HEK293 (cell line): ENCODE measurements around the gene GNB5.

Source experiments
- CTCF ChIA-PET: fragments of 350-600 bp; formaldehyde crosslinking; extraction: SDS; loops from one replicate; lab custom pipeline; 2021; ENCODE audit warnings: antibody characterized with exemption; lab: Yijun Ruan, JAX
- POLR2A ChIA-PET: fragments of 300-600 bp; formaldehyde crosslinking; extraction: SDS; loops from one replicate; lab custom pipeline; 2020; ENCODE audit warnings: antibody characterized with exemption, inconsistent platforms; lab: Yijun Ruan, JAX
- H3K27ac ChIP-seq: fragments of 200-500 bp; sonication (Bioruptor generic); 2 replicates; pipeline ENCODE4 v1.5.1; 2014; ENCODE audit warnings: low read depth, low read length, control low read depth, inconsistent platforms; ENCODE audit errors: extremely low read depth
- H3K36me3 ChIP-seq, 2 experiments: fragments of 200-500 bp in 1 of 2; sonication (Bioruptor generic) in 1 of 2; 1 replicate in 1 of 2; 2 replicates in 1 of 2; pipeline ENCODE4 v1.5.1; 2014 to 2017; ENCODE audit warnings: inconsistent platforms in 2 of 2, low read length in 2 of 2; ENCODE audit not compliant: control insufficient read depth in 2 of 2, insufficient read depth in 1 of 2
- H3K4me1 ChIP-seq: fragments of 200-500 bp; sonication (Bioruptor generic); 2 replicates; pipeline ENCODE4 v1.5.1; 2014; ENCODE audit warnings: mild to moderate bottlenecking, low read length, inconsistent platforms; ENCODE audit not compliant: control insufficient read depth, insufficient read depth
- H3K4me3 ChIP-seq: 2 replicates; pipeline ENCODE4 v1.5.1; 2011; ENCODE audit warnings: low read depth, mild to moderate bottlenecking, control low read depth, low read length, moderate library complexity
- H3K9me3 ChIP-seq: fragments of 200-500 bp; sonication (Bioruptor generic); 2 replicates; pipeline ENCODE4 v1.5.1; 2014; ENCODE audit warnings: low read depth, low read length, inconsistent platforms; ENCODE audit not compliant: control insufficient read depth, insufficient read depth
- GLI2 ChIP-seq: fragments of 450-650 bp; formaldehyde crosslinking; IDR thresholded peaks from 2 replicates; pipeline ENCODE4; 2017; ENCODE audit warnings: missing biosample characterization, missing genetic modification characterization, low read depth, borderline replicate concordance
- SCRT2 ChIP-seq: fragments of 450-650 bp; formaldehyde crosslinking; IDR thresholded peaks from 2 replicates; pipeline ENCODE4 v1.5.1; 2016; ENCODE audit warnings: missing biosample characterization, missing genetic modification characterization
- ZNF146 ChIP-seq: fragments of 450-650 bp; formaldehyde crosslinking; IDR thresholded peaks from 2 replicates; pipeline ENCODE4 v1.5.1; 2016; ENCODE audit warnings: missing biosample characterization, missing genetic modification characterization
- ZNF19 ChIP-seq: fragments of 450-650 bp; formaldehyde crosslinking; IDR thresholded peaks from 2 replicates; pipeline ENCODE4; 2016; ENCODE audit warnings: missing biosample characterization, missing genetic modification characterization, low read depth
- ZNF366 ChIP-seq: fragments of 450-650 bp; formaldehyde crosslinking; conservative IDR thresholded peaks from 2 replicates; pipeline ENCODE4 v1.5.1; 2016; ENCODE audit warnings: missing biosample characterization, missing genetic modification characterization
- ZNF544 ChIP-seq: fragments of 450-650 bp; formaldehyde crosslinking; IDR thresholded peaks from 2 replicates; pipeline ENCODE4 v1.5.0; 2017; ENCODE audit warnings: missing biosample characterization, missing genetic modification characterization
- ZNF571 ChIP-seq: fragments of 450-650 bp; formaldehyde crosslinking; IDR thresholded peaks from 2 replicates; pipeline ENCODE4 v1.5.0; 2017; ENCODE audit warnings: missing biosample characterization, missing genetic modification characterization
- ZNF624 ChIP-seq: fragments of 450-650 bp; formaldehyde crosslinking; IDR thresholded peaks from 2 replicates; pipeline ENCODE4 v1.5.1; 2017; ENCODE audit warnings: missing biosample characterization, missing genetic modification characterization
- ZXDB ChIP-seq: fragments of 450-650 bp; formaldehyde crosslinking; IDR thresholded peaks from 2 replicates; pipeline ENCODE4 v1.5.1; 2016; ENCODE audit warnings: missing biosample characterization, missing genetic modification characterization
- TF ChIP-seq, protein P1 (sequence below): fragments of 450-650 bp; formaldehyde crosslinking; IDR thresholded peaks from 2 replicates; pipeline ENCODE4; 2016; ENCODE audit warnings: missing biosample characterization, missing genetic modification characterization
- TF ChIP-seq, protein P2 (sequence below): fragments of 450-650 bp; formaldehyde crosslinking; IDR thresholded peaks from 2 replicates; pipeline ENCODE4 v1.5.1; 2017; ENCODE audit warnings: missing biosample characterization, missing genetic modification characterization
- TF ChIP-seq, protein P3 (sequence below): fragments of 450-650 bp; formaldehyde crosslinking; IDR thresholded peaks from 2 replicates; pipeline ENCODE4 v1.5.1; 2016; ENCODE audit warnings: missing biosample characterization, missing genetic modification characterization, borderline replicate concordance
- TF ChIP-seq, protein P4 (sequence below): fragments of 450-650 bp; formaldehyde crosslinking; IDR thresholded peaks from 2 replicates; pipeline ENCODE4 v1.5.1; 2016; ENCODE audit warnings: missing biosample characterization, missing genetic modification characterization, low read depth
- TF ChIP-seq, protein P5 (sequence below): fragments of 450-650 bp; formaldehyde crosslinking; IDR thresholded peaks from 2 replicates; pipeline ENCODE4 v1.5.1; 2016; ENCODE audit warnings: missing biosample characterization, missing genetic modification characterization, low read depth
- TF ChIP-seq, protein P6 (sequence below): fragments of 450-650 bp; formaldehyde crosslinking; IDR thresholded peaks from 2 replicates; pipeline ENCODE4 v1.5.1; 2016; ENCODE audit warnings: missing biosample characterization, missing genetic modification characterization
- TF ChIP-seq, protein P7 (sequence below): fragments of 450-650 bp; formaldehyde crosslinking; IDR thresholded peaks from 2 replicates; pipeline ENCODE4 v1.5.1; 2016; ENCODE audit warnings: missing biosample characterization, missing genetic modification characterization

The GNB5 gene

DNA sequence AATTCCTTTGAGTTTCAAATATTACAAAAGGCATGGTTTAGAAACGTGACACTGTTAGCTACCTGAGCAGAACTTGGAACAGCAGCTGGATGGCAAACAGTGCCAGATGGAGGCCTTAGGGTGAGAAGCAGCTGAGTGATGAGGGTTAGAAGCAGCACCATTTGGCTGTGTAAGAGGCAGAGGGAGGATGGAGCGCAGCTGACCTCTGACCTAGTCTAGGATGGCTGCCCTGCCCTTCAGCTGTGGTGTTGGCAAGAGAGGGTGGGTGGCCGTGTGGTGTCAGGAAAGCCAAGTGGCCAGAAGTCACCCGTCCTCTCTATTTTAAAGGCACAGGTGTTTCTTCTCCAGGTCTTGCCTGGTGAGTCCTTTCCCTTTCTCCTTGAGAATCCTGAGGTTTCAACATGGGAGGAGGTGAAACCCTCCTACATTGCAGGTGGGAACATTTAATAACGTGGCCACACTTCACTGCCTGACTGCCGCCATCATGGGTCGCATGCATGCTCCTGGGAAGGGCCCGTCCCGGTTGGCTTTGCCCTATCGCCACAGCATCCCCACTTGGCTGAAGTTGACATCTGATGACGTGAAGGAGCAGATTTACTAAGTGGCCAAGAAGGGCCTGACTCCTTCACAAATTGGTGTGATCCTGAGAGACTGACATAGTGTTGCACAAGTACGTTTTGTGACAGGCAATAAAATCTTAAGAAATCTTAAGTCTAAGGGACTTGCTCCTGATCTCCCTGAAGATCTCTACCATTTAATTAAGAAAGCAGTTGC lies 96.2 kb downstream of the GNB5 start:
- ChIA-PET POLR2A (no interaction called here), CTCF (no interaction called here)
- H3K27ac ChIP-seq: no peak overlapping the region
- H3K4me3 ChIP-seq: no peak overlapping the region
- H3K9me3 ChIP-seq: no peaks in the 10 kb centered on the region
- no peaks in the 10 kb centered on the region; the same call in 1 of the 2 replicates for H3K4me1 ChIP-seq
- TF ChIP-seq, protein P1, sequence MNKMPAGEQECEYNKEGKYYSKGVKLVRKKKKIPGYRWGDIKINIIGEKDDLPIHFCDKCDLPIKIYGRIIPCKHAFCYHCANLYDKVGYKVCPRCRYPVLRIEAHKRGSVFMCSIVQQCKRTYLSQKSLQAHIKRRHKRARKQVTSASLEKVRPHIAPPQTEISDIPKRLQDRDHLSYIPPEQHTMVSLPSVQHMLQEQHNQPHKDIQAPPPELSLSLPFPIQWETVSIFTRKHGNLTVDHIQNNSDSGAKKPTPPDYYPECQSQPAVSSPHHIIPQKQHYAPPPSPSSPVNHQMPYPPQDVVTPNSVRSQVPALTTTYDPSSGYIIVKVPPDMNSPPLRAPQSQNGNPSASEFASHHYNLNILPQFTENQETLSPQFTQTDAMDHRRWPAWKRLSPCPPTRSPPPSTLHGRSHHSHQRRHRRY (tag by site-specific recombination): no peak
- TF ChIP-seq, protein P2, sequence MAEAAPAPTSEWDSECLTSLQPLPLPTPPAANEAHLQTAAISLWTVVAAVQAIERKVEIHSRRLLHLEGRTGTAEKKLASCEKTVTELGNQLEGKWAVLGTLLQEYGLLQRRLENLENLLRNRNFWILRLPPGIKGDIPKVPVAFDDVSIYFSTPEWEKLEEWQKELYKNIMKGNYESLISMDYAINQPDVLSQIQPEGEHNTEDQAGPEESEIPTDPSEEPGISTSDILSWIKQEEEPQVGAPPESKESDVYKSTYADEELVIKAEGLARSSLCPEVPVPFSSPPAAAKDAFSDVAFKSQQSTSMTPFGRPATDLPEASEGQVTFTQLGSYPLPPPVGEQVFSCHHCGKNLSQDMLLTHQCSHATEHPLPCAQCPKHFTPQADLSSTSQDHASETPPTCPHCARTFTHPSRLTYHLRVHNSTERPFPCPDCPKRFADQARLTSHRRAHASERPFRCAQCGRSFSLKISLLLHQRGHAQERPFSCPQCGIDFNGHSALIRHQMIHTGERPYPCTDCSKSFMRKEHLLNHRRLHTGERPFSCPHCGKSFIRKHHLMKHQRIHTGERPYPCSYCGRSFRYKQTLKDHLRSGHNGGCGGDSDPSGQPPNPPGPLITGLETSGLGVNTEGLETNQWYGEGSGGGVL: no peak
- TF ChIP-seq ZNF19 (no peak), ZXDB (tag by site-specific recombination) (no peak), ZNF571 (tag by site-specific recombination) (no peak), ZNF146 (tag by site-specific recombination) (no peak), ZNF624 (no peak), GLI2 (tag by site-specific recombination) (no peak), SCRT2 (tag by site-specific recombination) (no peak), ZNF544 (tag by site-specific recombination) (no peak), ZNF366 (no peak)
- TF ChIP-seq, protein P3, sequence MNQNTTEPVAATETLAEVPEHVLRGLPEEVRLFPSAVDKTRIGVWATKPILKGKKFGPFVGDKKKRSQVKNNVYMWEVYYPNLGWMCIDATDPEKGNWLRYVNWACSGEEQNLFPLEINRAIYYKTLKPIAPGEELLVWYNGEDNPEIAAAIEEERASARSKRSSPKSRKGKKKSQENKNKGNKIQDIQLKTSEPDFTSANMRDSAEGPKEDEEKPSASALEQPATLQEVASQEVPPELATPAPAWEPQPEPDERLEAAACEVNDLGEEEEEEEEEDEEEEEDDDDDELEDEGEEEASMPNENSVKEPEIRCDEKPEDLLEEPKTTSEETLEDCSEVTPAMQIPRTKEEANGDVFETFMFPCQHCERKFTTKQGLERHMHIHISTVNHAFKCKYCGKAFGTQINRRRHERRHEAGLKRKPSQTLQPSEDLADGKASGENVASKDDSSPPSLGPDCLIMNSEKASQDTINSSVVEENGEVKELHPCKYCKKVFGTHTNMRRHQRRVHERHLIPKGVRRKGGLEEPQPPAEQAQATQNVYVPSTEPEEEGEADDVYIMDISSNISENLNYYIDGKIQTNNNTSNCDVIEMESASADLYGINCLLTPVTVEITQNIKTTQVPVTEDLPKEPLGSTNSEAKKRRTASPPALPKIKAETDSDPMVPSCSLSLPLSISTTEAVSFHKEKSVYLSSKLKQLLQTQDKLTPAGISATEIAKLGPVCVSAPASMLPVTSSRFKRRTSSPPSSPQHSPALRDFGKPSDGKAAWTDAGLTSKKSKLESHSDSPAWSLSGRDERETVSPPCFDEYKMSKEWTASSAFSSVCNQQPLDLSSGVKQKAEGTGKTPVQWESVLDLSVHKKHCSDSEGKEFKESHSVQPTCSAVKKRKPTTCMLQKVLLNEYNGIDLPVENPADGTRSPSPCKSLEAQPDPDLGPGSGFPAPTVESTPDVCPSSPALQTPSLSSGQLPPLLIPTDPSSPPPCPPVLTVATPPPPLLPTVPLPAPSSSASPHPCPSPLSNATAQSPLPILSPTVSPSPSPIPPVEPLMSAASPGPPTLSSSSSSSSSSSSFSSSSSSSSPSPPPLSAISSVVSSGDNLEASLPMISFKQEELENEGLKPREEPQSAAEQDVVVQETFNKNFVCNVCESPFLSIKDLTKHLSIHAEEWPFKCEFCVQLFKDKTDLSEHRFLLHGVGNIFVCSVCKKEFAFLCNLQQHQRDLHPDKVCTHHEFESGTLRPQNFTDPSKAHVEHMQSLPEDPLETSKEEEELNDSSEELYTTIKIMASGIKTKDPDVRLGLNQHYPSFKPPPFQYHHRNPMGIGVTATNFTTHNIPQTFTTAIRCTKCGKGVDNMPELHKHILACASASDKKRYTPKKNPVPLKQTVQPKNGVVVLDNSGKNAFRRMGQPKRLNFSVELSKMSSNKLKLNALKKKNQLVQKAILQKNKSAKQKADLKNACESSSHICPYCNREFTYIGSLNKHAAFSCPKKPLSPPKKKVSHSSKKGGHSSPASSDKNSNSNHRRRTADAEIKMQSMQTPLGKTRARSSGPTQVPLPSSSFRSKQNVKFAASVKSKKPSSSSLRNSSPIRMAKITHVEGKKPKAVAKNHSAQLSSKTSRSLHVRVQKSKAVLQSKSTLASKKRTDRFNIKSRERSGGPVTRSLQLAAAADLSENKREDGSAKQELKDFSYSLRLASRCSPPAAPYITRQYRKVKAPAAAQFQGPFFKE: no peak
- TF ChIP-seq, protein P4, sequence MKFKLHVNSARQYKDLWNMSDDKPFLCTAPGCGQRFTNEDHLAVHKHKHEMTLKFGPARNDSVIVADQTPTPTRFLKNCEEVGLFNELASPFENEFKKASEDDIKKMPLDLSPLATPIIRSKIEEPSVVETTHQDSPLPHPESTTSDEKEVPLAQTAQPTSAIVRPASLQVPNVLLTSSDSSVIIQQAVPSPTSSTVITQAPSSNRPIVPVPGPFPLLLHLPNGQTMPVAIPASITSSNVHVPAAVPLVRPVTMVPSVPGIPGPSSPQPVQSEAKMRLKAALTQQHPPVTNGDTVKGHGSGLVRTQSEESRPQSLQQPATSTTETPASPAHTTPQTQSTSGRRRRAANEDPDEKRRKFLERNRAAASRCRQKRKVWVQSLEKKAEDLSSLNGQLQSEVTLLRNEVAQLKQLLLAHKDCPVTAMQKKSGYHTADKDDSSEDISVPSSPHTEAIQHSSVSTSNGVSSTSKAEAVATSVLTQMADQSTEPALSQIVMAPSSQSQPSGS (tag by site-specific recombination): no peak
- TF ChIP-seq, protein P5, sequence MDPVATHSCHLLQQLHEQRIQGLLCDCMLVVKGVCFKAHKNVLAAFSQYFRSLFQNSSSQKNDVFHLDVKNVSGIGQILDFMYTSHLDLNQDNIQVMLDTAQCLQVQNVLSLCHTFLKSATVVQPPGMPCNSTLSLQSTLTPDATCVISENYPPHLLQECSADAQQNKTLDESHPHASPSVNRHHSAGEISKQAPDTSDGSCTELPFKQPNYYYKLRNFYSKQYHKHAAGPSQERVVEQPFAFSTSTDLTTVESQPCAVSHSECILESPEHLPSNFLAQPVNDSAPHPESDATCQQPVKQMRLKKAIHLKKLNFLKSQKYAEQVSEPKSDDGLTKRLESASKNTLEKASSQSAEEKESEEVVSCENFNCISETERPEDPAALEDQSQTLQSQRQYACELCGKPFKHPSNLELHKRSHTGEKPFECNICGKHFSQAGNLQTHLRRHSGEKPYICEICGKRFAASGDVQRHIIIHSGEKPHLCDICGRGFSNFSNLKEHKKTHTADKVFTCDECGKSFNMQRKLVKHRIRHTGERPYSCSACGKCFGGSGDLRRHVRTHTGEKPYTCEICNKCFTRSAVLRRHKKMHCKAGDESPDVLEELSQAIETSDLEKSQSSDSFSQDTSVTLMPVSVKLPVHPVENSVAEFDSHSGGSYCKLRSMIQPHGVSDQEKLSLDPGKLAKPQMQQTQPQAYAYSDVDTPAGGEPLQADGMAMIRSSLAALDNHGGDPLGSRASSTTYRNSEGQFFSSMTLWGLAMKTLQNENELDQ (tag by site-specific recombination): no peak
- TF ChIP-seq, protein P6, sequence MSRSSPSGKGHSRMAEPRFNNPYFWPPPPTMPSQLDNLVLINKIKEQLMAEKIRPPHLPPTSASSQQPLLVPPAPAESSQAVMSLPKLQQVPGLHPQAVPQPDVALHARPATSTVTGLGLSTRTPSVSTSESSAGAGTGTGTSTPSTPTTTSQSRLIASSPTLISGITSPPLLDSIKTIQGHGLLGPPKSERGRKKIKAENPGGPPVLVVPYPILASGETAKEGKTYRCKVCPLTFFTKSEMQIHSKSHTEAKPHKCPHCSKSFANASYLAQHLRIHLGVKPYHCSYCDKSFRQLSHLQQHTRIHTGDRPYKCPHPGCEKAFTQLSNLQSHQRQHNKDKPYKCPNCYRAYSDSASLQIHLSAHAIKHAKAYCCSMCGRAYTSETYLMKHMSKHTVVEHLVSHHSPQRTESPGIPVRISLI (tag by site-specific recombination): no peak
- TF ChIP-seq, protein P7, sequence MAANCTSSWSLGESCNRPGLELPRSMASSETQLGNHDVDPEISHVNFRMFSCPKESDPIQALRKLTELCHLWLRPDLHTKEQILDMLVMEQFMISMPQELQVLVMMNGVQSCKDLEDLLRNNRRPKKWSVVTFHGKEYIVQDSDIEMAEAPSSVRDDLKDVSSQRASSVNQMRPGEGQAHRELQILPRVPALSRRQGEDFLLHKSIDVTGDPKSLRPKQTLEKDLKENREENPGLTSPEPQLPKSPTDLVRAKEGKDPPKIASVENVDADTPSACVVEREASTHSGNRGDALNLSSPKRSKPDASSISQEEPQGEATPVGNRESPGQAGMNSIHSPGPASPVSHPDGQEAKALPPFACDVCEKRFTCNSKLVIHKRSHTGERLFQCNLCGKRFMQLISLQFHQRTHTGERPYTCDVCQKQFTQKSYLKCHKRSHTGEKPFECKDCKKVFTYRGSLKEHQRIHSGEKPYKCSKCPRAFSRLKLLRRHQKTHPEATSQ: no peak
- no peaks in the 10 kb centered on the region for H3K36me3 ChIP-seq
